Measurements from ENCODE around the gene IGF2.

Gene IGF2

GRCh38 chr11:2122907-2123627 is 16.1 kb downstream of the IGF2 start:
- DNase-seq (ENCODE audit: low read depth in 2 of 2), result no peak

- no peak for DNase-seq (ENCODE audit: low read depth in 2 of 2)
These were observed 16.8 kb downstream of the IGF2 start for GRCh38 chr11:2122222-2122906.

- DNase-seq (ENCODE audit: low read depth in 2 of 2), result no peak
These were observed 17.7 kb downstream of the IGF2 start for GRCh38 chr11:2121227-2122130.

GRCh38 chr11:2120359-2121100 is 18.7 kb downstream of the IGF2 start:
- no peak for DNase-seq (ENCODE audit: low read depth in 2 of 2)

GRCh38 chr11:2118677-2119076 is 20.5 kb downstream of the IGF2 start:
- no peak for DNase-seq (ENCODE audit: low read depth in 2 of 2)

GRCh38 chr11:2116680-2117079 is 22.5 kb downstream of the IGF2 start:
- DNase-seq (ENCODE audit: low read depth in 2 of 2), result no peak

- no peak for DNase-seq (ENCODE audit: low read depth in 2 of 2)
These were observed 23.9 kb downstream of the IGF2 start for GRCh38 chr11:2115308-2115707.

- no peak for DNase-seq (ENCODE audit: low read depth in 2 of 2)
These were observed 24.6 kb downstream of the IGF2 start for GRCh38 chr11:2114430-2115241.

- DNase-seq (ENCODE audit: low read depth in 2 of 2), result no peak
These were observed 25.4 kb downstream of the IGF2 start for GRCh38 chr11:2113776-2114175.

GRCh38 chr11:2110521-2110920 is 28.7 kb downstream of the IGF2 start:
- DNase-seq (ENCODE audit: low read depth in 2 of 2), result no peak

GRCh38 chr11:2109541-2110019 is 29.6 kb downstream of the IGF2 start:
- no peak for DNase-seq (ENCODE audit: low read depth in 2 of 2)

- DNase-seq (ENCODE audit: low read depth in 2 of 2), result no peak
These were observed 30.3 kb downstream of the IGF2 start for GRCh38 chr11:2108675-2109491.

GRCh38 chr11:2107941-2108630 is 31.1 kb downstream of the IGF2 start:
- DNase-seq (ENCODE audit: low read depth in 2 of 2), result no peak

GRCh38 chr11:2107521-2107920 is 31.7 kb downstream of the IGF2 start:
- no peak for DNase-seq (ENCODE audit: low read depth in 2 of 2)

- DNase-seq (ENCODE audit: low read depth in 2 of 2), result no peak
These were observed 32.5 kb downstream of the IGF2 start for GRCh38 chr11:2106583-2107209.

GRCh38 chr11:2105511-2105910 is 33.7 kb downstream of the IGF2 start:
- DNase-seq (ENCODE audit: low read depth in 2 of 2), result no peak

- no peak for DNase-seq (ENCODE audit: low read depth in 2 of 2)
These were observed 34.4 kb downstream of the IGF2 start for GRCh38 chr11:2104524-2105440.

All from stimulated activated CD8-positive, alpha-beta memory T cell treated with anti-CD3 and anti-CD28 coated beads, Interleukin-7, amount 100 ng/mL, for 1 hour (primary cell).